GM18502 (cell line): ENCODE results near the gene SCYL3.
"Not testable (repeated sequence)": the region's sequence is repeated elsewhere in the genome, so short reads cannot be mapped to it uniquely, and the experiment has no call there.

ENCODE experiments used
- ATAC-seq: cut with Tn5 transposase; IDR thresholded peaks from one replicate; pipeline ENCODE4 v1.9.1; 2021; ENCODE audit warnings: mild to moderate bottlenecking; ENCODE audit not compliant: unreplicated experiment, poor library complexity

The SCYL3 gene

DNA sequence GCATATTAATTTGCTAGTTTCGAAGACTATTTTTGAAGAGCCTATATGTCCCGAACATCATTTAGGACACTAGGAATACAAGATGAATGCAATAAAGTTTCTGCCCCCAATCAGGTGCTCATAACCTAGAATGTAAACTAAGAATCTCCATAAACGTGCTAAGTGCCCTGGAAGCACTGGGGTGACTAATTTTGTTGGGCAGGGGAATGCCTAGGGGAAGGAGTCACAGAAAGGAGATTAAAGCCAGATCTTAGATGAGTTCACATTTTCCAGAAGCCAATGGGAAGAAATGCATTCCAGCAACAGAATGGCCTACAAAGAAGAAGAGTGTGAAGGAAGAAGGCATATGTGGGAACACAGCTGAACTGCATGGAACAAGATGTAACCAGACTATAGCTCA lies 19.5 kb downstream of the SCYL3 start:
- ATAC-seq, result no peak

DNA sequence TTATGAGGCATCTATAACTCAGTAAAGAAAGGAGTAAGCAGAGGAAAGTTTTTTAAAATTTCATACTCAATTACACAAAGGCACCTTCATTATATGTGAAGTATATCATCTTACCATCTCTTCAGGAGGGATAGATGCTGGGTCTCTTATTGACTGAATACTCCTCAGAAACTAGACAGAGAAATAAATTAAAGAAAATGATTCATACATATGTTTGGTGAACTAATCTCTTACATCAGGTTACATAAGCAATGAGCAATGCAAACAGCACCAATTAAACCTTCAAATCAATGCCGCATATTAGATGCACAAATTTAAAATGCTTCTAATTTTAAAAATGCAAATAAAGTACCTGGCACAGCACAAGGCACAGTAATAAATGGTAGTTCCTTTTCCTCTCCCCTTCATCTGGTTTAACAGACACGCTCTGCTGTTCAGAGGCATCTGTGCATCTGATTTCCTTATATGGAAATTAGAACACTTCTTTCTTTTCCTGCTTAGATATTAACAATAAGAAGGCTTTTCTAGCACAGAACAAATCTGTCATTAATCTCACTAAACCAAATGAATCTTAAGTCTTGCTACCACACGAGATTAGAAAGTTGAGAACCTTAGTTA lies 20.0 kb downstream of the SCYL3 start:
- no peak for ATAC-seq

DNA sequence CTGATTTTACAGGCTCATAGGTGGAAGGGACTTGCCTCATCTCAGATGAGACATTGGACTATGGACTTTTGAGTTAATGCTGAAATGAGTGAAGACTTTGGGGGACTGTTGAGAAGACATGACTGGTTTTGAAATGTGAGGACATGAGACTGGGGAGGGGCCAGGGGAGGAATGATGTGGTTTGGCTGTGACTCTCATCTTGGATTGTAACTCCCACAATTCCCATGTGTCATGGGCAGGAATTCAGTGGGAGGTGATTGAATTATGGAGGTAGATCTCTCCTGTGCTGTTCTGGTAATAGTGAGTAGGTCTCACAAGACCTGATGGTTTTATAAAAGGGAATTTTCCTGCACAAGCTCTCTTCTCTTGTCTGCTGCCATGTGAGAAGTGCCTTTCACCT lies 20.8 kb downstream of the SCYL3 start:
- no peak for ATAC-seq

DNA sequence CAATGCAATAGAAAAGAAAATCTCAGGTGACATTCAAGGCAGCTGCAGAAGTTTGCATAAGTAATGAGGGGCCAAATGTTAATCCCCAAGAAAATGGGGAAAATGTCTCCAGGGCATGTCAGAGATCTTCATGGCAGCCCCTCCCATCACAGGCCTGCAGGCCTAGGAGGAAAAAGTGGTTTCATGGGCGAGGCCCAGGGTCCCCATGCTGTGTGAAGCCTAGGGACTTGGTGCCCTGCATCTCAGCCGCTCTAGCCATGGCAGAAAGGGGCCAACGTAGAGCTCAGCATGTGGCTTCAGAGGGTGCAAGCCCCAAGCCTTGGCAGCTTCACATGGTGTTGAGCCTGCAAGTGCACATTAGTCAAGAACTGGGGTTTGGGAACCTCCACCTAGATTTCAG lies 21.7 kb downstream of the SCYL3 start:
- ATAC-seq, result not testable (repeated sequence)

DNA sequence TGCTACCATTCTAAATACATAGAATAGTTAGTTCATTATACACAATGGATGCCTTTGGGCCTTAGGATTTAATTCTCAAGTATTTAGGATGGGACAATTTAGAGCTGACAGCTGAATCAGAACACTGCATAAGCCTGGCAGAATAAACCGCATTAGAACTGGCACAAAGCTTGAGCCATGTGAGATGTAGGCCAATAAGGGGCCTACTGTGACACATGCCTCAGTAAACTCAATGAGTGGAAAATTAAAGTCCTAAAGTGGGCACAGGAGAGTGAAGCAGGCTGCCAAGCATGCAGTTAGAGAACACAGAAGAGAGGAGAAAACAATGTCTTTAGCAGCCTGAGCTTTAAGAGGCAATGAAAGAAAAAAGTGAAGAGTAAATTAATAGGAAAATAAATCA lies 24.3 kb downstream of the SCYL3 start:
- ATAC-seq, result no peak

DNA sequence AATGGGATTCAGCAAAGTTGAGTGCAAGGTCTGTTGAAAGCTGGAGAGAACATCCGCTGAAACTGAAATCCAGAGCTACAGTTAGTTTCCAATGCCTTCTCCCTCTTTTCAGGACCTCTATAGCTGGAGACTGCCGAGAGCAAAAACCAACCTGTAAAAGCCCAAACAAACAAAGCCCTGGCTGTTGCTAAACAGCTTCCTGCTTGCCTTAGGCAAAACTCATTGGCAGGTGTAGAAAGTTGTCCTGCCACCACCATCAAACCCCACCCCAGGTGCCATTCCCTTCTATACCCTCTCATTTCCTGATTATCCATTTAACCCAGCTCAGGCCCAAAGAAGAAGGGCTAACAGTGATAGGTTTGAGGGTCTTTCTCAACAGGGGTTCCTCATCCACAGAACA lies 24.7 kb downstream of the SCYL3 start:
- no peak for ATAC-seq

DNA sequence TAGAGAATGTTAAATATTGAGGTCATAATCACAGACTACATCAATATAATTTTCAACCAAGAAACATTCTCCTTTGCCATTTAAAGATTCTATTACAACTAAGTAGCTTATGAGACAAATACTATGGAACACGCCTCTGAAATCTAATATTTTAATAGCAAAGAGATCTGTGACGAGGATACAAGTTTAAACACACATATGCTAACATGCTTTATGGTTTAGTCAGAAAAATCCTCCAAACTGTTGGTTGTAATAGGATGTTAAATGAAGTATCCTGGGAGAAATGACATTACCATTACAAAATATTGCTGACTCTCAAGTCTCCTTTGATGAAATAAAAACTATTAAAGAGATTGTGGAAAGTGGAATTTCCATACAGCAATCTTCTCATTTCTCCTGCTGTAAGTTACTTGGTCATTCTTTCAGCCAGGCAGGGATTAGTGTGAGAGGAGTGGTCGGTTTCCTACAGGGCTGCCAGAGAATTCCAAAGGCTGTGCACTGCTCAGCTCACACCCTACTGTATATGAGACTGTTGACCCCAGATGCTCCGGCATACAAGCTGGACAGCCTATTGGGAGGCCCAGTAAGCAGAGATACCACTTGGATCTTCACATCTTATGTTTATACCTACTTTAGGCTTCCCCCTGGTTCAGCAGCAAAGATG lies 26.6 kb downstream of the SCYL3 start:
- ATAC-seq, result no peak

DNA sequence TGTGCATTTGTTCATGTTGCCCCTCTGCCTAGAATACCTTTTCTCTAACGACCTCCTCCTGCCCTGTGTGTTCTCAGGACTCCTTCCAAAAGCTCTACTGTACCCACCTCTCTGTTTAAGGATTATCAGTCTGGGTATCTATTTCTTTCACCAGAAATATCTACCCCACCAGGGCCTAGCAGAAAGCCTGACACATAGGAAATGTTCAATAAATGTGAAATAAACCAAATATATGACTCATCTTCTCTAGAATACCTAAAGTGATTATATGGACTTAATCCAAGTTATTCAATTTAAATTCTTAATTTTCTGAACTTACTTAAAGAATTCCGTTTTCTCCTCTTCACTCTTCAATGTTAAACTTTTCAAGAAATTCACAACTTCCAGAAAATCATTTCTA lies 27.1 kb downstream of the SCYL3 start:
- no peak for ATAC-seq

DNA sequence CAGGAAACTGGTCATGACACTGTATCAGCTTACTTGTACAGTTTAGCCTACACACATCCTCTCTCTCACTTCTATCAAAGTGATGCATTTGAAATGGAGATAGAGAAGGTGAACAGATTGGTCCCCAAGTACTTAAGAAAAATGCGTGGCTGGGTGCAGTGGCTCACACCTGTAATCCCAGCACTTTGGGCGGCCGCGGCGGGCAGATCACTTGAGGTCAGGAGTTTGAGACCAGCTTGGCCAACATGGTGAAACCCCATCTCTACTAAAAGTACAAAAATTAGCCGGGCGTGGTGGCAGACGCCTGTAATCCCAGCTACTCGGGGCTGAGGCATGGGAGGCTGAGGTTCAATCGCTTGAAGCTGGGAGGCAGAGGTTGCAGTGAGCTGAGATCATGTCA lies 29.2 kb downstream of the SCYL3 start:
- not testable (repeated sequence) for ATAC-seq

DNA sequence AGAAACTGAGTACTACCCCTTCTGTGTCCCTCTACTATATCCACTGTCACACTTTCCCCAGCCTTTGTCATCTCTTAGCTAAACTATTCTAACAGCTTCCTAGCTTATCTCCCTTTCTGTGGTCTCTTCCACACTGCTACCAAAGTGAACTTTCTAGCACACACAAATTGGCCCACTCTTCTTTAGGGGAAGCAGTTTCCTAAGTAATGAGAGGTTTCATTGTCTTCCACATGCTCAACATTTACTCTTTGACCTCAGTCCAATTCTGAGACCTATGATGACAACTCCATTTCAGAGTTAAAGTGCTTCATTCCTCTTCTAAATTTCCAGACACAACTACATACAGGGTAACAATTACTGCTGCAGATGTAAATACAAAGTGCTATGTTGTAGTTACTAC lies 32.9 kb downstream of the SCYL3 start:
- no peak for ATAC-seq

DNA sequence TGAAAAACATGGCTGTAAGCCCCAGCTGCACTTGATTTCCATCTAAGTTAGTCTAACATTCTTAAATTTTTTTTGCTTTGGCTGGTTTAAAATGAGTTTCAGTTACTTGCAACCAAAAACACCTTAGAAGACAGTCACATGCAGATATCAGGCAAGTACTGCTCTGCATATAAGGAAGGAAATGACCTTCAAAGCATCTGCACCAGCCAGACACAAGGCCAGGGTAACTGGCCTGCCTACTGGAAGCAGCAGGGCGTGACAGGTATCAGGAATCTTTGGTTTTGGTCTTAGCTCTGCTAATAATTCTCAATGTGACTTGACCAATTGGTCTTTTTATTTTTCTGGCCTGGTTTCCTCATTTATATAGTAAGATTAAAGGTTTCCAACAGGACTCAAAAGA lies 33.5 kb downstream of the SCYL3 start:
- no peak for ATAC-seq

DNA sequence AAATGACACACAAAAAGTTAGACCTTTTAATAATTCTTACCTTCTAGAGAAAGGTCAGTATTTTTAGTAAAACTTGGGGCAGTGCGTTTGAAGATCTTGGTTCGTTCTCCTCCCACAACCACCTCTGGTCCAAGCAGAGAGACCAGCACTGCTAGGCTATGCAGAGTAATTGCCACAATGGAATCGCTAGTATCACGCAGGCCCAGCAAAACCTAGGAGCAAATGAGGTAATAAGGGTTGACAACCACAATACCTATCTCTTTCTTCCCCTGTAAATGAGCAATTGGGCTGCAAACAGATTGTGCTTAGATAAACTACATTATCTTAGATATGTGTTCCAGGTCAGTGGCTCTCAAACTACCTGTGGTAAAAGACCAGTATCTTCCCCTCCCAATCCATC lies 34.7 kb downstream of the SCYL3 start:
- no peak for ATAC-seq

DNA sequence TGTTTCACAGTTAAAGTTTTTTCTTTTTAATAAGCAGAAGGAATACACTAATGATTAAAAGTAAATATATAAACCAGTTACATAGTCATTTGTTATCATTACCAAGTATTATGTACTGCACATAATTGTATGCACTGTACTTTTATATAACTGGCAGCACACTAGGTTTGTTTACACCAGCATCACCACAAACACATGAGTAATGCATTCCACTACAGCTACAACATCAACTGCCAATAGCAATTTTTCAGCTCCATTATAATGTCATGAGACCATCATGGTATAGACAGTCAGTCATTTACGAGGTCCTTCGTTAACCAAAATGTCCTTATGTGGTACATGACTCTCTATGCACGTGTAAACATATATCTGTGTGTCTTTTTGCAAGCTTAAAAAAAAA lies 35.2 kb downstream of the SCYL3 start:
- no peak for ATAC-seq

DNA sequence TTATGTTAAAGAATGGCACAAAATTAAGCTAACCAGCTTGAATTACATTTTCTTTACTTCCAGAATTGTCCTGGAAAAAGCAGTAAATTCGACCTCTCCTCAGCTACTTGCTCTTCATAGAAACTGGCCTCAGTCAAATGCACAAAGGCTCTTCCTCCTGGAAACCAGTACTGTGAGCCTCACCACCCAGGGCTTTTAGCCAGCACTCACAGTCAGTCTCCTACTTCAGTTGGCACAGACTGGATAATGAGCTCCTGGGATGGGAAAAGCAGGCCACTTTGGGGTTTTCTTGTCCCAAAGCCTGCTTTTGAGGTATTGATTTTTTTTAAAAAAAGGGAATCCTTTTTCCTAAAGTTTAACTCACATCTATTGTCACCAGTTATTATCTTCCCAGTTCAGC lies 40.4 kb downstream of the SCYL3 start:
- no peak for ATAC-seq

DNA sequence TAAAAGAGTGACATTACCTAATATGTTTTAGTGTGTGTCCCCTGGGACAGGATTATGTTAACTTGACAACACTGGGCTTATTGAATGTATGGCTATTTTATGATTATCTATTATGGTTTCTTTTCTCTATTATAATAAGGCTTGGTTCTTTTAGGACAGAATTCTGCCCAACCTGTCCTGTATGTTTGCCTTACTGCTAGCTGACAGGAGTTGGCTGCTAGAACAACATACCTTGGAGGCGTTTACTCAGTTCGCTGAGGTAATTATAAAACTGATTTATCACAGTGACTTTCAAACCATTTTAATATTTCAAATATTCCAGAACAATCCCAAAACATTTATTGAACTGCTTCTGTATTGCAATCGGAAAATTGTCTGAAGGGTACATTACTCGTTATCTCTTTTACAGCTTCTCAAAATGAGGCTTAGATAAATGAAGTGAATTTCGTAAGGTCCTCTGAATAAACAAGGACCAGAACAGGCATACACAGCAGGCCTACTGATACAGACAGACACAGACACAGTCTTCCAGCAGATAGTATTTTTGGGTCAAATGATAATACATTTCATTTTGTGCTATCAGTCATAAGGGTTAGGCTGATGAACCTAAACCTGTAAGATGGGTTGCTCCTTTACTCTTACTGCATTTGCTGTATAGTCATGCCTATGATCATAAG lies 44.2 kb downstream of the SCYL3 start:
- ATAC-seq, result no peak

DNA sequence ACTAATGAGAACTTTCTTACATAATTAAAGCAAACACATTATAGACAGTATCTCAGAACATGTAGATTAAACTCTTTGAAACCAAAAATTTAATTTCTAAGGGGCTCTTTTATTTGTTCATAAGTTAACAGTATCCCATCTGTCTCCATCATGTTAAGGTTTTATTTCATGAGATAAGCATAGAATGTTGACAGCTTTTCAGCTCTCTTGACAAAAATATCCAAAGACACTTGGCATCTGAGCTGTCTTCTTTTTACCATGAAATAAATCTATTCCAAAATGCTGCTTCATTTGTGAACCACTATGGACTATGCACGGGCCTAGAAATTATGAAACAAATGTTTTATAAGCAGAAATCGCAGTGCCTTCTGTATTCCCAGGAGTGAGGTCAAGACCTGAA lies 45.2 kb downstream of the SCYL3 start:
- no peak for ATAC-seq

DNA sequence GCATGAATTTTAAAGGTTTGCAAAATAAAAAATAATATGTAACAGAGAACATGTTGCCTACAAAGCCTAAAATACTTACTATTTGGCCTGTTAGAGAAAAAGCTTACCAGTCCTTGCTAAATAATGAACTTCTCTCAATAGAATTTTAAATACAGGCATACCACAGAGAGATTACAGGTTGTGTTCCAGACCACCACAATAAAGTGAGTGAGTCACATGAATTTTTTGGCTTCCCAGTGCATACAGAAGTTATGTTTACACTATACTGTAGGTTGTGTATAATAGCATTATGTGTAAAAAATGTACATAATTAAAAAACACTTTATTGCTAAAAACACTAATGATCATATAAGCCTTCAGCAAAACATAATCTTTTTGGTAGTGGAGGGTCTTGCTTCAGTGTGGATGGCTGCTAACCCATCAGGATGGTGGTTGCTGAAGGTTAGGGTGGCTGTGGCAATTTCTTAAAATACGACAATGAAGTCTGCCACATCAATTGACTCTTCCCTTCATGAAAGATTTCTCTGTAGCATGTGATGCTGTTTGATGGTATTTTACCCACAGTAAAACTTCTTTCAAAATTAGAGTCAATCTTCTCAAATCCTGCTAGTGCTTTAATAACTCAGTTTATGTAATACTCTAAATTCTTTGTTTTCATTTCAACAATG lies 48.6 kb downstream of the SCYL3 start:
- no peak for ATAC-seq

DNA sequence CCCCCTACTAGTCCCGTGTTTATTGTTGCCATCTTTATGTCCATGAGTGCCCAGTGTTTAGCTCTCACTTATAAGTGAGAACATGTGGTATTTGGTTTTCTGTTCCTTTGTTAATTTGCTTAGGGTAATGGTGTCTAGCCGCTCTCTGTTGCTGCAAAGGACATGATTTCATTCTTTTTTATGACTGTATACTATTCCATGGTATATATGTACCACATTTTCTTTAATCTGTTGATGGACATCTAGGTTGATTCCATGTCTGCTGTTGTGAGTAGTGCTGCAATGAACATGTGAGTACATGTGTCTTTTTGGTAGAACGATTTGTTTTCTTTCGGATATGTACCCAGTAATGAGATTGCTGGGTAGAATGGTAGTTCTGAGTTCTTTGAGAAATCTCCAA lies 54.8 kb downstream of the SCYL3 start:
- no peak for ATAC-seq

DNA sequence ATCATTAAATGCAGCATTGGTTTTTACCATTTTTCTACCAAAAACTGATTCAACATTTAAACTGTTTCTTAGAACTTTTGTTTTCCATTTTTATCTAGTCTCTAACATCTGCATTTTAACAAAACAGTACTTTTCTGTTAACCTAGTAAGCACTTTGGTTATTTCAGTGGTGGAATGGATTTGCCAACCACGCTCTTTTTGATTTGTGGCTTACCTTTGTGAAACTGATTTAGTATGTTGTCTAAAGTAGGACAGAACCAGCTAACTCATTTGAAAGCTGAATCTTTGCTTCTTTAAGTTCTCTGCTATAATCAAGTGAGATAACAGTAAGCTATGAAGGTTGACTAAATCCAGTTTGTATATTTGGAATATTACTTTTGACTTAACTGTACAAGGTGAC lies 57.5 kb downstream of the SCYL3 start:
- ATAC-seq, result no peak

DNA sequence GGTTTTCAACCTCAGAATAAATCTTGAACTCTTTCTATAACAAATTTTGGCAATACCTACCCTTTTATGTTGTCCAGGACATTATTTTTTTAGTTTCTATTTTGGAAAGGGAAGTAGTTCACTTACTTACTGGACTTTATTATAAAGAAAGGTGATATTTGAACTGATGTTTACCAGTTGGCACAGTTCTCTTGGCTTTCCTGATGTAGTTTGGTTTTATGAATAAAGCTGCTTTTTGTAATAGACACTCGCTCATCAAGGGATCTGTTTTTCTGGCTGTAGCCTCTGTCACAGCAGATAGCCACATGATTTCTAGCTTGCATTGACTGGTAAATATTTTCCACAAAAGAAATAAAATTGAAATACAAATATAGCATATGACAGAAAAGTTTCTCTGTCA lies 58.0 kb downstream of the SCYL3 start:
- ATAC-seq, result no peak

DNA sequence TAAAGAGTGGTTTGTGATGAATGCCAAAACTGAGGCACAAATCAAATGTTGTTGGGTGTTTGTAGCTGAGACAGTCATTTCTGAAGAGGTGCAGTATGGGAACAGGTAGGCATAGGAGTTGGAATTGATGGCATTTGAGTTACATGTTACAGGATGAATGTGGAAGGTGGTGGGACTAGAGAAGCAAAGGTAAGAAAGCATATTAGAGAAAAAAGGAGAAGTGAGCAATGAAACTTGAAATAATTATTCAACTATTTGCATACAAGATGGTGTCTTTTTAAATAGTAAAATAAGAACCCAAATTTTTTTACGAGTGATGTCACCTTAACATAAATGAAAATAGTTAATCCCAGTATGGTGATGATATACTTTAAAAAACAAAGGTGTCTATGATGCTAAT lies 58.8 kb downstream of the SCYL3 start:
- no peak for ATAC-seq
